Thymus (tissue), 11 donors: Measurements from ENCODE around the gene UCHL5. TPM values are rescaled to one million over a fixed set of nuclear protein-coding genes. Genes with fewer than 3 reads are reported as not detected.

Experiments
- DNase-seq, 9 donors: peaks; one replicate each; pipeline ENCODE4 v3.0.0-alpha.2; 2013; ENCODE audit warnings: low spot score in 9 of 9, low read depth in 6 of 9, missing footprints in 1 of 9
- H3K27ac ChIP-seq, 2 donors: one replicate each; pipeline ENCODE4 v1.5.1; 2013; ENCODE audit warnings: control low read depth in 1 of 2, low read depth in 1 of 2, low read length in 1 of 2, mild to moderate bottlenecking in 1 of 2, moderate library complexity in 1 of 2
- H3K27me3 ChIP-seq, 2 donors: one replicate each; pipeline ENCODE4 v1.5.1; 2013; ENCODE audit warnings: low read length in 1 of 2; ENCODE audit not compliant: control insufficient read depth in 2 of 2, insufficient read depth in 1 of 2
- H3K36me3 ChIP-seq, 2 donors: one replicate each; pipeline ENCODE4 v1.5.1; 2013; ENCODE audit warnings: low read length in 1 of 2, mild to moderate bottlenecking in 1 of 2, moderate library complexity in 1 of 2; ENCODE audit not compliant: control insufficient read depth in 2 of 2, insufficient read depth in 2 of 2
- H3K4me1 ChIP-seq, 2 donors: one replicate each; pipeline ENCODE4 v1.5.1; 2013; ENCODE audit warnings: low read length in 2 of 2; ENCODE audit not compliant: control insufficient read depth in 2 of 2, insufficient read depth in 2 of 2
- H3K4me3 ChIP-seq, 2 donors: one replicate each; pipeline ENCODE4 v1.5.1; 2013; ENCODE audit warnings: low read length in 2 of 2, control low read depth in 1 of 2, mild to moderate bottlenecking in 1 of 2
- H3K9me3 ChIP-seq, 2 donors: one replicate each; pipeline ENCODE4 v1.5.1; 2013; ENCODE audit warnings: low read length in 1 of 2, mild to moderate bottlenecking in 1 of 2; ENCODE audit not compliant: control insufficient read depth in 2 of 2, insufficient read depth in 1 of 2
- WGBS: extraction: QIAGEN DNeasy Blood & Tissue Kit; methylation state at CpG from one replicate; pipeline ENCODE4 v1.1.7; 2013; 5-methylcytosine and 5-hydroxymethylcytosine counted together
- polyA plus RNA-seq: library from polyadenylated mRNA; stranded (reverse); fragments of 200-250 nt; gene quantifications from one replicate; pipeline ENCODE4 v1.2.3, GENCODE V29; 2013
- total RNA-seq: library from RNA; stranded (reverse); fragments of 120-200 nt; gene quantifications from one replicate; pipeline ENCODE4 v1.2.4, GENCODE V29; 2013
- donor health status: healthy.

The UCHL5 gene
- total and polyA plus RNA-seq, 2 donors: 17.4 to 24.5 TPM

- Histone ChIP-seq H3K36me3 (peaks cover 3 to 4% of the 10 kb centered on the region in 2 donors), H3K27ac (no peak overlapping the region), H3K27me3 (peaks cover 0 to 17% of the 10 kb centered on the region in 2 donors), H3K4me3 (no peak overlapping the region), H3K4me1 (peaks cover 6% of the 10 kb centered on the region in 2 donors), H3K9me3 (no peaks in the 10 kb centered on the region)
- DNase-seq: no peak
- 97% methylated on average over 5 of the region's 5 CpGs for WGBS
These were observed 43.5 kb upstream of the UCHL5 start for GRCh38 chr1:193102662-193103061.

GRCh38 chr1:193094112-193094511 is 35.0 kb upstream of the UCHL5 start:
- no peak for DNase-seq
- no peaks in the 10 kb centered on the region for H3K4me1 ChIP-seq
- H3K36me3 ChIP-seq: no peaks in the 10 kb centered on the region
- H3K27me3 ChIP-seq: no peaks in the 10 kb centered on the region
- WGBS: 99% methylated on average over 11 of the region's 11 CpGs
- H3K4me3 ChIP-seq: no peak overlapping the region
- H3K27ac ChIP-seq: no peak overlapping the region
- no peaks in the 10 kb centered on the region for H3K9me3 ChIP-seq

GRCh38 chr1:193090865-193091264 is 31.7 kb upstream of the UCHL5 start:
- DNase-seq: no peak
- no peaks in the 10 kb centered on the region for H3K9me3 ChIP-seq
- no peaks in the 10 kb centered on the region for H3K4me1 ChIP-seq
- H3K27me3 ChIP-seq: no peaks in the 10 kb centered on the region
- H3K36me3 ChIP-seq: no peaks in the 10 kb centered on the region
- 95% methylated on average over 1 of the region's 1 CpG for whole genome bisulfite sequencing
- H3K4me3 ChIP-seq: no peak overlapping the region
- no peak overlapping the region for H3K27ac ChIP-seq

- Histone ChIP-seq H3K9me3 (no peaks in the 10 kb centered on the region), H3K27ac (no peak overlapping the region), H3K4me3 (no peak overlapping the region), H3K27me3 (no peaks in the 10 kb centered on the region), H3K4me1 (no peaks in the 10 kb centered on the region), H3K36me3 (peaks cover 8 to 19% of the 10 kb centered on the region in 2 donors)
- 93% methylated on average over 3 of the region's 3 CpGs for WGBS
- no peak for DNase-seq
These were observed 28.7 kb upstream of the UCHL5 start for GRCh38 chr1:193087893-193088292.

GRCh38 chr1:193086342-193086741 is 27.2 kb upstream of the UCHL5 start:
- Histone ChIP-seq H3K9me3 (no peaks in the 10 kb centered on the region), H3K27me3 (no peaks in the 10 kb centered on the region), H3K36me3 (peaks cover 14 to 28% of the 10 kb centered on the region in 2 donors), H3K4me1 (no peaks in the 10 kb centered on the region), H3K27ac (no peak overlapping the region), H3K4me3 (no peak overlapping the region)
- WGBS: 98% methylated on average over 3 of the region's 3 CpGs
- DNase-seq: no peak

- no peaks in the 10 kb centered on the region for H3K27me3 ChIP-seq
These were observed 26.1 kb upstream of the UCHL5 start for GRCh38 chr1:193085263-193085662.

GRCh38 chr1:193083365-193084088 is 24.4 kb upstream of the UCHL5 start:
- WGBS: 95% methylated on average over 6 of the region's 6 CpGs
- Histone ChIP-seq H3K4me1 (no peaks in the 10 kb centered on the region), H3K27me3 (no peaks in the 10 kb centered on the region), H3K4me3 (no peak overlapping the region), H3K27ac (no peak overlapping the region), H3K36me3 (peaks cover 18 to 41% of the 10 kb centered on the region in 2 donors), H3K9me3 (no peaks in the 10 kb centered on the region)
- DNase-seq: no peak

More at GRCh38 chr1:193085263-193085662, 26.1 kb upstream of the UCHL5 start:
- no peaks in the 10 kb centered on the region for H3K9me3 ChIP-seq
- no peaks in the 10 kb centered on the region for H3K4me1 ChIP-seq
- WGBS: 98% methylated on average over 1 of the region's 1 CpG
- peaks cover 14 to 31% of the 10 kb centered on the region in 2 donors for H3K36me3 ChIP-seq
- H3K4me3 ChIP-seq: no peak overlapping the region
- no peak for DNase-seq
- H3K27ac ChIP-seq: no peak overlapping the region

- no peaks in the 10 kb centered on the region for H3K27me3 ChIP-seq
- peaks cover 21 to 50% of the 10 kb centered on the region in 2 donors for H3K36me3 ChIP-seq
- WGBS: 100% methylated on average over 3 of the region's 3 CpGs
- no peak overlapping the region for H3K27ac ChIP-seq
- no peak overlapping the region for H3K4me3 ChIP-seq
- H3K4me1 ChIP-seq: no peaks in the 10 kb centered on the region
- H3K9me3 ChIP-seq: no peaks in the 10 kb centered on the region
- no peak for DNase-seq
These were observed 20.0 kb upstream of the UCHL5 start for GRCh38 chr1:193079187-193079586.

GRCh38 chr1:193077991-193078390 is 18.8 kb upstream of the UCHL5 start:
- Histone ChIP-seq H3K27me3 (no peaks in the 10 kb centered on the region), H3K4me1 (no peaks in the 10 kb centered on the region), H3K36me3 (peaks cover 16 to 45% of the 10 kb centered on the region in 2 donors), H3K4me3 (no peak overlapping the region), H3K27ac (no peak overlapping the region), H3K9me3 (no peaks in the 10 kb centered on the region)
- DNase-seq: no peak
